Small intestine (tissue), 7 donors: ENCODE data around the gene NAA15. TPM values are rescaled to one million over a fixed set of nuclear protein-coding genes. Genes with fewer than 3 reads are reported as not detected.
"Not testable (repeated sequence)": the region's sequence is repeated elsewhere in the genome, so short reads cannot be mapped to it uniquely, and the experiment has no call there.

ENCODE experiments used
- DNase-seq, 2 donors: peaks; one replicate each; pipeline versions ENCODE4 v3.0.0 to v3.0.0-alpha.2; 2013
- FAIRE-seq: peaks from 2 replicates; lab custom pipeline; 2012; peaks lifted over from hg19 to GRCh38; lab: Jason Lieb, UNC
- H3K27ac ChIP-seq, 3 donors: one replicate each; pipeline ENCODE4 v1.5.1; 2013; ENCODE audit warnings: low read length in 2 of 3, mild to moderate bottlenecking in 2 of 3, control low read depth in 1 of 3, inconsistent platforms in 1 of 3, low read depth in 1 of 3, moderate library complexity in 1 of 3
- H3K27me3 ChIP-seq, 3 donors: one replicate each; pipeline ENCODE4 v1.6.1; 2013; ENCODE audit warnings: low read length in 3 of 3, inconsistent platforms in 1 of 3; ENCODE audit not compliant: control insufficient read depth in 3 of 3, insufficient read depth in 3 of 3
- H3K36me3 ChIP-seq, 3 donors: one replicate each; pipeline ENCODE4 v1.6.1; 2013; ENCODE audit warnings: low read length in 3 of 3, inconsistent platforms in 1 of 3, low read depth in 1 of 3, mild to moderate bottlenecking in 1 of 3, moderate library complexity in 1 of 3; ENCODE audit not compliant: control insufficient read depth in 3 of 3, insufficient read depth in 2 of 3
- H3K4me1 ChIP-seq, 3 donors: one replicate each; pipeline ENCODE4 v1.6.1; 2013; ENCODE audit warnings: low read length in 2 of 3, inconsistent platforms in 1 of 3, low read depth in 1 of 3, mild to moderate bottlenecking in 1 of 3, moderate library complexity in 1 of 3; ENCODE audit not compliant: control insufficient read depth in 3 of 3, insufficient read depth in 2 of 3
- H3K4me3 ChIP-seq, 3 donors: one replicate each; pipeline ENCODE4 v1.5.1; 2013; ENCODE audit warnings: low read length in 3 of 3, control low read depth in 1 of 3, inconsistent platforms in 1 of 3, low read depth in 1 of 3, mild to moderate bottlenecking in 1 of 3, moderate library complexity in 1 of 3
- H3K9me3 ChIP-seq, 2 donors: one replicate each; pipeline ENCODE4 v1.6.1; 2013; ENCODE audit warnings: low read depth in 1 of 2, low read length in 1 of 2; ENCODE audit not compliant: control insufficient read depth in 2 of 2, insufficient read depth in 1 of 2
- WGBS, 3 donors: extraction: QIAGEN DNeasy Blood & Tissue Kit; methylation state at CpG; one replicate each; pipeline ENCODE4 v1.1.7; 2013; 5-methylcytosine and 5-hydroxymethylcytosine counted together
- polyA plus RNA-seq, 4 donors: library from polyadenylated mRNA; stranded (reverse) in 3 of 4; unstranded in 1 of 4; fragments of 200-250 nt in 3 of 4; fragments of 120-200 nt in 1 of 4; gene quantifications; one replicate each; pipeline versions ENCODE4 v1.2.1 to v1.2.3, GENCODE V29; 2013
- donor health status: healthy with polysubstance abuse.
- donor health status: control.
- donor health status: control.
- donor health status: Bipolar disorder and iron deficiency.
- donor health status: healthy.

NAA15 gene
- polyA plus RNA-seq, 4 donors: 5.4 to 20.9 (median 8.6) TPM

GRCh38 chr4:139314047-139314800, 12.9 kb downstream of the NAA15 start:
- Histone ChIP-seq H3K27me3 (no peaks in the 10 kb centered on the region), H3K27ac (no peak overlapping the region), H3K4me1 (peaks cover 0 to 4% (median 0%) of the 10 kb centered on the region in 3 donors), H3K9me3 (no peaks in the 10 kb centered on the region), H3K4me3 (no peak overlapping the region), H3K36me3 (peaks cover 0 to 7% (median 0%) of the 10 kb centered on the region in 3 donors)
- no peak for FAIRE-seq
- WGBS, 3 donors: 92 to 93% (median 92%) methylated on average over 4 of the region's 4 CpGs
- no peak for DNase-seq

GRCh38 chr4:139315221-139315675, 13.9 kb downstream of the NAA15 start:
- WGBS, 3 donors: 84 to 94% (median 88%) methylated on average over 13 of the region's 13 CpGs
- Histone ChIP-seq H3K4me1 (peaks cover 0 to 4% (median 0%) of the 10 kb centered on the region in 3 donors), H3K27ac (no peak overlapping the region), H3K9me3 (no peaks in the 10 kb centered on the region), H3K27me3 (no peaks in the 10 kb centered on the region), H3K4me3 (no peak overlapping the region), H3K36me3 (peaks cover 0 to 7% (median 0%) of the 10 kb centered on the region in 3 donors)
- DNase-seq: no peak
- FAIRE-seq: no peak

- H3K9me3 ChIP-seq: no peaks in the 10 kb centered on the region
- H3K4me3 ChIP-seq: no peak overlapping the region
- WGBS, 3 donors: 90 to 95% (median 92%) methylated on average over 2 of the region's 2 CpGs
- peaks cover 0 to 4% (median 0%) of the 10 kb centered on the region in 3 donors for H3K4me1 ChIP-seq
- FAIRE-seq (no peak), DNase-seq (no peak)
- H3K27ac ChIP-seq: no peak overlapping the region
- peaks cover 0 to 7% (median 0%) of the 10 kb centered on the region in 3 donors for H3K36me3 ChIP-seq
- no peaks in the 10 kb centered on the region for H3K27me3 ChIP-seq
These were observed 15.4 kb downstream of the NAA15 start for GRCh38 chr4:139316733-139317132.

DNA sequence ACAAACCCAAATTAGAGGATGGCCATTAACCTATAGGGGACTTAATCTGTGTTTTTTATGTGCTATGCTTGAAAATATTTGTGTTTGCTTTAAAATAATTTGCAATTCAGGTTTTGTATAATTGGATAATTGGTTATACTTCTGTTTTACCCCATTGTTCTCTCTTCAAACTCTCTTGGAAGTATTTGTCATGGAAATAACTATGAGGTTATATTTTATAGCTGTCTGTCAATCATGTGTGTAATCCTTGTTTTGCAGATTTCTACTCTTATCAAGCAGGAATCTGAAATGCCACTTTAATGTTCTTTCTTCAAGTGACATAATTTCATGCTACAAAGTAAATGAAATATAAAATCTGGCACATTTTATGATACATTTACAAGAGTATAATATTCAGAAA, 16.3 kb downstream of the NAA15 start:
- H3K4me1 ChIP-seq: peaks cover 0 to 4% (median 0%) of the 10 kb centered on the region in 3 donors
- FAIRE-seq: no peak

DNA sequence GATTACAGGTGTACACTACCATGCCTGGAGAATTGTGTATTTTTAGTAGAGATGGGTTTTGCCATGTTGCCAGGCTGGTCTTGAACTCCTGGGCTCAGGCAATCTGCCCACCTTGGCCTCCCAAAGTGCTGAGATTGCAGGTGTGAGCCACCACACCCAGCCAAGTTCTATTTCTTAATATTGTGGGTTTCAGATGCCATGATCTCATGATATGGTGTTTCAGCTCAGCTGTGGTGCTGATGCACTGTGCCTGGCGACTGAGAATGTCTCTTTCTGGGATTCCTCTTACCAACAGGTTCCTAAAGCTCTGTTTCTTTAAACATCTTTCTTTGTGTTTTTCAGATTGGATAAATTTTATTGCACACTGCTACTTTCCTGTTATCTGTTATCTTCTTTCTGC, 18.3 kb downstream of the NAA15 start:
- no peak overlapping the region for H3K27ac ChIP-seq
- WGBS, 3 donors: 79 to 90% (median 87%) methylated on average over 1 of the region's 1 CpG
- H3K9me3 ChIP-seq: no peaks in the 10 kb centered on the region
- H3K4me3 ChIP-seq: no peak overlapping the region
- H3K27me3 ChIP-seq: no peaks in the 10 kb centered on the region
- DNase-seq: no peak
- peaks cover 0 to 6% (median 0%) of the 10 kb centered on the region in 3 donors for H3K36me3 ChIP-seq
- H3K4me1 ChIP-seq: peaks cover 0 to 11% (median 0%) of the 10 kb centered on the region in 3 donors
- no peak for FAIRE-seq

More for the DNA sequence above, 16.3 kb downstream of the NAA15 start:
- Histone ChIP-seq H3K27ac (no peak overlapping the region), H3K27me3 (no peaks in the 10 kb centered on the region), H3K36me3 (peaks cover 0 to 7% (median 0%) of the 10 kb centered on the region in 3 donors), H3K9me3 (no peaks in the 10 kb centered on the region), H3K4me3 (no peak overlapping the region)
- DNase-seq: no peak

DNA sequence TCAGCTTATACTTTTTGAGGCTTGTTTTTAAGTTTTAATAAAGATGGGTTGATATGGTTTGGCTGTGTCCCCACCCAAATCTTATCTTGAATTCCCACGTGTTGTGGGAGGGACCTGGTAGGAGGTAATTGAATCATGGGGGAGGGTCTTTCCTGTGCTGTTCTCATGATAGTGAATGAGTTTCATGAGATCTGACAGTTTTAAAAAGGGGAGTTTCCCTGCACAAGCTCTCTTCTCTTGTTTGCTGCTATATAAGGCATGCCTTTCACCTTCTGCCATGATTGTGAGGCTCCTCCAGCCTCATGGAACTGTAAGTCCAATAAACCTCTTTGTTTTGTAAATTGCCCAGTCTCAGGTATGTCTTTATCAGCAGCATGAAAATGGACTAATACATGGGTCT, 20.8 kb downstream of the NAA15 start:
- not testable (repeated sequence) for H3K27me3 ChIP-seq, H3K36me3 ChIP-seq, H3K27ac ChIP-seq, DNase-seq, H3K9me3 ChIP-seq, H3K4me3 ChIP-seq, FAIRE-seq, H3K4me1 ChIP-seq
- WGBS, 3 donors: 31 to 54% (median 38%) methylated on average over 1 of the region's 1 CpG

- H3K4me1 ChIP-seq, DNase-seq, H3K27ac ChIP-seq, H3K27me3 ChIP-seq, H3K9me3 ChIP-seq, FAIRE-seq, H3K4me3 ChIP-seq: not testable (repeated sequence)
- 93 to 99% (median 98%) methylated on average over 6 of the region's 6 CpGs for WGBS, 3 donors
- peaks cover 0 to 12% (median 0%) of the 10 kb centered on the region in 3 donors for H3K36me3 ChIP-seq
These were observed 21.2 kb downstream of the NAA15 start for GRCh38 chr4:139322541-139322940.

- WGBS, 3 donors: 65 to 79% (median 67%) methylated on average over 6 of the region's 6 CpGs
- no peak for DNase-seq
- H3K4me1 ChIP-seq: peaks cover 0 to 6% (median 0%) of the 10 kb centered on the region in 3 donors
- H3K9me3 ChIP-seq: peaks cover 0 to 6% of the 10 kb centered on the region in 2 donors
- no peak overlapping the region for H3K27ac ChIP-seq
- peaks cover 0 to 20% (median 0%) of the 10 kb centered on the region in 3 donors for H3K36me3 ChIP-seq
- no peak for FAIRE-seq
- no peak overlapping the region for H3K4me3 ChIP-seq
- no peaks in the 10 kb centered on the region for H3K27me3 ChIP-seq
These were observed 23.3 kb downstream of the NAA15 start for GRCh38 chr4:139324620-139325019.
